Stomach (tissue), 9 donors: Measurements from ENCODE around the gene MEN1. TPM values are rescaled to one million over a fixed set of nuclear protein-coding genes. Genes with fewer than 3 reads are reported as not detected.
A peak's percentile ranks its signal among the peaks of the same experiment; 100 is the strongest.

Experiments
- DNase-seq, 2 donors: peaks; one replicate each; pipeline versions ENCODE4 v3.0.0 to v3.0.0-alpha.2; 2013 to 2019
- H3K27ac ChIP-seq, 5 donors: fragments of 200-600 bp in 4 of 5; sonication (generic) in 4 of 5; one replicate each; pipeline ENCODE4 v1.5.1; 2013 to 2019; ENCODE audit warnings: mild to moderate bottlenecking in 1 of 5, moderate library complexity in 1 of 5
- H3K27me3 ChIP-seq, 3 donors: fragments of 200-600 bp; sonication (generic); one replicate each; pipeline ENCODE4 v1.5.1; 2017 to 2019; ENCODE audit warnings: mixed run types in 1 of 3
- H3K36me3 ChIP-seq, 4 donors: fragments of 200-600 bp; sonication (generic); 1 replicate in 3 of 4; 2 replicates in 1 of 4; pipeline ENCODE4 v1.5.1; 2016 to 2019
- H3K4me1 ChIP-seq, 4 donors: fragments of 200-600 bp; sonication (generic); one replicate each; pipeline ENCODE4 v1.5.1; 2016 to 2019
- H3K4me3 ChIP-seq, 4 donors: fragments of 200-600 bp; sonication (generic) in 3 of 4; one replicate each; pipeline ENCODE4 v1.5.1; 2016 to 2019; ENCODE audit warnings: mild to moderate bottlenecking in 1 of 4
- H3K9me3 ChIP-seq, 4 donors: fragments of 200-600 bp; sonication (generic); one replicate each; pipeline ENCODE4 v1.5.1; 2016 to 2019
- CTCF ChIP-seq, 7 experiments: fragments of 450-650 bp in 4 of 7; fragments of 200-600 bp in 3 of 7; sonication (generic) in 3 of 7; IDR thresholded peaks; one replicate each; pipeline ENCODE4 v1.5.1; 2016 to 2019; ENCODE audit warnings: antibody characterized with exemption in 7 of 7, control low read depth in 2 of 7, mild to moderate bottlenecking in 1 of 7
- EP300 ChIP-seq: sonication (generic); formaldehyde crosslinking; IDR thresholded peaks from one replicate; pipeline ENCODE4 v1.6.1; 2017; ENCODE audit warnings: antibody characterized with exemption
- POLR2A ChIP-seq, 4 donors: fragments of 450-650 bp; IDR thresholded peaks; one replicate each; pipeline ENCODE4 v1.6.1; 2016; ENCODE audit warnings: antibody characterized with exemption in 4 of 4, control low read depth in 2 of 4, mild to moderate bottlenecking in 1 of 4, moderate library complexity in 1 of 4
- POLR2AphosphoS5 ChIP-seq, 3 donors: sonication (generic); formaldehyde crosslinking; IDR thresholded peaks; one replicate each; pipeline ENCODE4 v1.6.1; 2016; ENCODE audit warnings: antibody characterized with exemption in 3 of 3
- WGBS, 5 donors: extraction: QIAGEN DNeasy Blood & Tissue Kit in 3 of 5; methylation state at CpG; one replicate each; pipeline versions ENCODE4 v1.1.5 to v1.1.7; 2013 to 2018; 5-methylcytosine and 5-hydroxymethylcytosine counted together
- intact Hi-C: fragments of 100-400 bp; cut with DNase I; formaldehyde crosslinking; loops from one replicate; pipeline ENCODE4 v1.15.1; 2023; ENCODE audit warnings: low total_unique reads
- polyA plus RNA-seq, 3 donors: library from polyadenylated mRNA; stranded (reverse); fragments of 200-250 nt; gene quantifications; one replicate each; pipeline ENCODE4 v1.2.3, GENCODE V29; 2013
- total RNA-seq, 5 donors: library from RNA; depleted of rRNA; stranded (reverse); fragments of >200 nt; gene quantifications; one replicate each; pipeline versions ENCODE4 v1.1.0 to v1.2.3, GENCODE V29; 2014 to 2016
- donor health status: healthy with polysubstance abuse.
- donor health status: Bipolar disorder and iron deficiency.
- donor health status: healthy.

The MEN1 gene
- total and polyA plus RNA-seq, 8 donors: 9.4 to 62.5 (median 15.9) TPM

DNA sequence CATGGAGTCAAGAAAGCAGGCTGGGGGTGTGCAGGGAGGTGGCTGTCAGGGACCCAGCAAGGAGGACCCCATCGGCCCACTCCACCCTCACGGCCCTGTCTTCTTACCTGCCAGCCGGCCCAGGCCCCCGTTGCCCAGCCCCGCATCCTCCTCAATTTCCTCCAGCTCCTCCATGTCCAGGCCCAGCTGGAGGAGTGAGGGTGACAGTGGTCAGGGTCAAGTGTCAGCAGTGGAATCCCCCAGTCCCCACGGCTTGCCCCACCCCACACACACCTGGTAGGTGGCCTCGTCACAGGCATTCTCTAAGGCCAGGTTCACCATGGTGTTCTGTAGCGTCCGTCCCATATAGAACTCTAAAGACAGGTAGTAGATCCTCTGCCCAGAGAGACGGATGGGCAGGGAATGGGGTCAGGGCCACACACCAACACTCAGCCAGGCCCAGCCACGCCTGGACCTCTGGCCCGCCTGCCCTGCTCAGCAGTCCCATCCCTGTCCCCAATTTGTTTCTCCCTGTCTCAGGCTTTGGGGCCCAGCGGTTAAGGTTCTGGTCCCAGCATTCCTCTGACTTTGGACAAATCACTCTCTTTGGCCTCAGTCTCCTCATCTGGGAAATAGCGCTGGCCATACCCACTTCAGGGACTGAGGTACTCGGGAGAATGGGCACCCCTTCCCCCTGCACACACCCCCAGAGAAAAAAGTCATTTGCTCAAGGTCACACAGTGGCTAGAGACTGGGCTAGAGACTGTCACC lies 51.8 kb downstream of the MEN1 start:
- H3K4me1 ChIP-seq: peaks cover 22 to 54% (median 41%) of the 10 kb centered on the region in 4 donors
- no peaks in the 10 kb centered on the region for H3K27me3 ChIP-seq
- TF ChIP-seq POLR2AphosphoS5 (IDR thresholded peaks at IDR 0.05) (no peak), POLR2A (IDR thresholded peaks at IDR 0.05) (no peak), EP300 (no peak), CTCF (IDR thresholded peaks at IDR 0.05) (no peak)
- peak overlapping the region in 1 of 4 donors; percentile 35 for H3K4me3 ChIP-seq
- intact Hi-C loops: no loop called here
- peak overlapping the region in 1 of 5 donors; percentile 42 for H3K27ac ChIP-seq
- H3K9me3 ChIP-seq: no peaks in the 10 kb centered on the region
- DNase-seq: peak in 1 of 2 donors; percentile 7
- 85 to 90% (median 89%) methylated on average over 12 to 15 of the region's 15 CpGs for WGBS, 5 donors
- peaks cover 14 to 18% (median 17%) of the 10 kb centered on the region in 4 donors for H3K36me3 ChIP-seq

- TF ChIP-seq POLR2AphosphoS5 (IDR thresholded peaks at IDR 0.05) (no peak), CTCF (IDR thresholded peaks at IDR 0.05) (no peak), POLR2A (IDR thresholded peaks at IDR 0.05) (no peak), EP300 (no peak)
- no peak for DNase-seq
- Histone ChIP-seq H3K4me3 (no peak overlapping the region), H3K9me3 (no peaks in the 10 kb centered on the region), H3K27me3 (no peaks in the 10 kb centered on the region), H3K36me3 (peaks cover 6 to 12% (median 9%) of the 10 kb centered on the region in 4 donors), H3K27ac (peak overlapping the region in 1 of 5 donors; percentile 42), H3K4me1 (peaks cover 15 to 47% (median 34%) of the 10 kb centered on the region in 4 donors)
- 80 to 88% (median 84%) methylated on average over 16 to 19 of the region's 19 CpGs for WGBS, 5 donors
- intact Hi-C loops: no loop called here
These were observed 52.6 kb downstream of the MEN1 start for GRCh38 chr11:64757549-64758329.

DNA sequence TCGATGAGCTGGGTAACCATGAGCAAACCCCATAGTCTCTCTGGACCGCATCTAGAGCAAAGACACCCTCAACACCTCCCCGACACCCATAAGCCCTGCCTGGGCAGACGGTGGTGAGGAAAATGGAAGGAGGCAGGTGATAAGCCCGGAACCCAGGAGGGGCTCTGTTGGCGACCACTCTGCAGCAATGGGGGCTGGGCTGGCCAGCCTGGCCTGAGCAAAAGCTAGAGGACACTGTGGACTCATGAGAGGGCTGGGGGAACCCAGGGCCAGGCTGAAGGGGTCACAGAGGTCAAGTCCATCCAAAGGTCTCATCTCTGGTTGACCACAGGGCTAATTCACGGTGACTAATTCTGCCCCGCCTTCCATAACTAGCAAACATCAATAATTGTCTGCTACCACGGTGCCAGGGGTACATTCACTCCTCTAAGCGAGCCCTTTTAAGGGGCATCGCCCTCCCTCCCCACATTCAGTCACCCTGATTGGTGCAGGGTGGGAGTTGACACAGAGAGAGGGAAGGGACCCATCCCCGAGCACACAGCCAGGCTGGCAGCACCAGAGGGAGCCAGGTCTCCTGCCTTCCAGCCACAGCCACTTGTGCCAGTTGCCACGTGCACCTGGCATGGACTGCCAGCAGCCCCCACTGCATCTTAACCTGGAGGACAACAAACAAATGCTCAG lies 54.5 kb downstream of the MEN1 start:
- TF ChIP-seq EP300: no peak
- no peak overlapping the region for H3K4me3 ChIP-seq
- H3K9me3 ChIP-seq: no peaks in the 10 kb centered on the region
- intact Hi-C loops: no loop called here
- peaks cover 13 to 27% (median 23%) of the 10 kb centered on the region in 4 donors for H3K4me1 ChIP-seq
- no peak for DNase-seq
- H3K36me3 ChIP-seq: peaks cover 0 to 21% (median 11%) of the 10 kb centered on the region in 4 donors
- no peaks in the 10 kb centered on the region for H3K27me3 ChIP-seq
- H3K27ac ChIP-seq: no peak overlapping the region
- WGBS, 5 donors: 75 to 83% (median 81%) methylated on average over 13 of the region's 13 CpGs

- peaks cover 0 to 28% (median 14%) of the 10 kb centered on the region in 4 donors for H3K36me3 ChIP-seq
- no peak for DNase-seq
- H3K9me3 ChIP-seq: no peaks in the 10 kb centered on the region
- intact Hi-C loops: no loop called here
- H3K4me1 ChIP-seq: peaks cover 6 to 20% (median 16%) of the 10 kb centered on the region in 4 donors
- no peaks in the 10 kb centered on the region for H3K27me3 ChIP-seq
- 87 to 94% (median 93%) methylated on average over 17 to 21 of the region's 21 CpGs for WGBS, 5 donors
- H3K27ac ChIP-seq: no peak overlapping the region
- TF ChIP-seq POLR2AphosphoS5 (IDR thresholded peaks at IDR 0.05) (no peak), CTCF (IDR thresholded peaks at IDR 0.05) (no peak), EP300 (no peak), POLR2A (IDR thresholded peaks at IDR 0.05) (no peak)
- no peak overlapping the region for H3K4me3 ChIP-seq
These were observed 55.3 kb downstream of the MEN1 start for GRCh38 chr11:64754919-64755662.
